GM19328 (cell line): ENCODE measurements around the gene AP4E1.
"Not testable (repeated sequence)": the region's sequence is repeated elsewhere in the genome, so short reads cannot be mapped to it uniquely, and the experiment has no call there.

Experiments
- ATAC-seq: cut with Tn5 transposase; IDR thresholded peaks from one replicate; pipeline ENCODE4 v1.9.1; 2021; ENCODE audit warnings: mild to moderate bottlenecking, moderate library complexity; ENCODE audit not compliant: unreplicated experiment

AP4E1 gene

DNA sequence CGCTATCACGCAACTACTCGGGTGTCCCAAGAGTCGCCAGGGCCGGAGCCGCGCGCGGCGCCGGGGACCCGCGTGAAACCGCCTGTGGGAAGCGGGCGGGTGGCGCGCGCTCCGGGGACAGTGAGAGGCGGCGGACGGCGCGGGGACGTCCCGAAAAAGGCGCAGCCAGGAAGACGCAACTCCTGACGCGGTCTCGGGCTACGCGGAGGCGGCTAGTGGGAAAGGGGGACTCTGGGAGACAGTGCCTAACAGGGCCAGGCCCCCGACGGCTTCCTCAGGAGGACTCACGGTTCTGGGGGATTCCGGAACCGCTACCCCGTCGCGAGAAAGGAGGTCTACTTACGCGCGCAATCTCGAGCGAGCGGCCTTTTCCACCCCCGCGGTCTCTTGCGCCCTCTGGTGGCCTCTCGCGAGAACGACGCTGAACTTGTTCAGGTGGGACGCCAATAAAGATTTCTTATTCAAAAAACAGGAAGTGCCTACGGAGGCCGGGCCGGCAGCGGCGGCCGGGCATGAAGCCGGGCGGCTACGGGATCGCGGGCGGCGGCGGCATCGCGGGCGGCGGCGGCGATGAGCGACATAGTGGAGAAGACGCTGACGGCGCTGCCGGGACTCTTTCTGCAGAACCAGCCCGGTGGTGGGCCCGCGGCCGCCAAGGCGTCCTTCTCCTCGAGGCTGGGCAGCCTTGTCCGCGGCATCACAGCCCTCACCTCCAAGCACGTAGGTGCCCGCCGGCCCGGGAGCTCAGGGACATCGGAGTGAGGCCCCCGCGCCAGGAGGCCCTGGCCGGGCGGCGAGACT, at the start of gene AP4E1:
AP4E1 (plus strand) TSS at position 475 of the 801 bp plus-strand sequence; CDS start at position 571, 96 bp downstream.
- peak; percentile 43 for ATAC-seq

DNA sequence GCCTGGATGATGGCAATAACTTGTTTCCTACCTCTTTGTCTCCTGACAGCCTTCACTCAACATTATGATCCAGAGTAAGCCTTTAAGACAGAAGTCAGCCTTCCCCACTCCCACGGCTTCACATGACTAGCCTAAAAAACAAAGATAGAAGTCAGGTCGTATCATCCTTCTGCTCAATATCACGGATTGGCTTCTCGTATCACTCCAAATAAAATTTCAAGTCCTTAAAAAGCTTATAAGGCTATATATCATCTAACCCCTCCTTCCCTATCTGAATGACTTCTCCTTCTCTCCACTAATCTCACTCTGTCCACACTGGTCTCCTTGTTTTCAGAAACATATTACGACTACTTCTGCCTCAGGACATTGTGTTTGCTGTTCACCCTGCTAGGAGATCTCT, 47.7 kb upstream of the AP4E1 start:
- no peak for ATAC-seq

DNA sequence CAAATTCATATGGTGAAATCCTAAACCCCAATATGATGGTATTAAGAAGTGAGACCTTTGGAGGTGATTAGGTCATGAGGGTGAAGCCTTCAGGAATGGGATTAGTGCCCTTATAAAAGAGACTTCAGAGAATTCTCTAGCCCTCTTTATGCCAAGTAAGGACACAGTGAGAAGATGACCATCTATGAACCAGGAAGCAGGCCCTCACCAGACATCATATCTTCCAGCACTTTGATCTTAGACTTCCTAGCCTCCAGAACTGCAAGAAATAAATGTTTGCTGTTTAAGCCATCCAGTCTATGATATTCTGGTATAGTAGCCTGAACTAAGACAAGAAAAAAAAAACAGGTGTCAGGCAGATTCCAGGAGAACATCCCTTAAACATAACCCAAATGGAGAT, 45.9 kb upstream of the AP4E1 start:
- ATAC-seq, result no peak

DNA sequence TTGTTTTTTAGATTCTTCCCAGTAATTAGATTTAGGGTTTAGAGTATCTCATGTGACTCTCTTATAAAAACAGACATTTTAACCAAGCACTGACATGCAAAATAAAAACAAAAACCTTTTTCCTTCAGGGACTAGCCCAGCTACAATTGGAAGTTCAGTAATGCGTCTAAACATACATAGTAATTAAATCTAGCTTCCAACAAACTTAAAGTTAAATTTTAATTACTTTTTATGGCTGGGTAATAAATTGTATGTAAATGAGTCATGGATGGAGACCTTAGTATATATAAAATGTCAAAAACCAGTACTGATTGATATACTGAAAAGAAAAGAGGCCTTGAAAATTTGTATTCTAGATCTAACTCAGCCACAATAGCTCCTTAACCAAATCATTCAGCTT, 43.6 kb upstream of the AP4E1 start:
- no peak for ATAC-seq

DNA sequence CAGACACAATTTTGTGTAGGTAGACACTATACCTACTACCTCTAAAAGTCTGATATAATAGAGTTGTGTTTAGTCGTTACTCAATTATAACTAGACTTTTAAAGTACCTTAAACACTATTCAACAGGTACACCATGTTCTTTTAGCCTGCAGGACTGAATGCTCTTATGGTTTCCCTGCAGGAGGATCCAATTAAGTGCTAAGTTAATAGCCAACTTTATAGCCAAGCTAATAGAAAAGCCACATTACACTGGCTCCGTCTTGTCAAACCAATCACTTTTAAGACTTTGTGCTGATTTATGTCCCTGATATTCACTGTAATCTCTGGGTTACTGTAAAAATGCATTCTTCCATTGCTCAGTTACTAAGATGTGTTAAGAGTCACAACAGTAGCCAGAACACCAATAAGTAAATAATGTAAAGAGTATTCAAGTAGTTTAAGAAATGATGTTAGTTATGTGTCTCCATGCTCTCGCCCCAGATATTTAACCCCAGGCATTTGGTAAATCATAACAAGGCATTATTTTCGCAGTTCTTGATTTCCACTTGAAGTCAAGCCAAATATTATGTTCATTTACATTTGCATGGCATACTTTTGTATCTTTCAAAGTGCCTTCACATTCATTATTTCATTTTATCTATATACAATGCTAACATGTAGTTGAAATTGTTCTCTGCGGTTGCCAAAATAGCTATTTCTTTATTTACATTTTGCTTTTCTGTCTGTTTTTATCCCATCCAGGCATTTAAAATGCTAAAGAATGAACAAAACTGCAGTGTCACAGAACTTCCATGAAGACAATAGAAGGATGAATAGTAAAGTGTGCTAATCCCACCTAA, 42.7 kb upstream of the AP4E1 start:
- ATAC-seq, result no peak

DNA sequence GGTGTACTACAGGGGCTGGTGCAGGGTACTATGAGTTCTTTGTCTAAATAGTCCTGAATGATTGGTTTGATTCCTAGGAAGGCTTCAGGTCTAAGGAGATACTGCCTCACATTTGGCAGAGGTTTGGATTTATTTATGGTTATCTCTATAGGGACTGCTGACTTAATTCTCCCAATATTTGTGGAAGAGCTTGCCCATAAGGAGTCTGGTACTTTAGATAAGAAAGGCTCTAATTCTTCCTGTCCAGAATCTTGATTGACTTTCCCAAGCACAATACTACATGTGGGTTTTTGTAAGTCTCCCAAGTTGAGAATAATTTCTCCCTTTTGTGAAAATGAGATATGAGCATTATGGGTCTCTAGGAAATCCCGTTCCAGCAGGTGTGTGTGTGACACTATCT, 36.7 kb upstream of the AP4E1 start:
- no peak for ATAC-seq

DNA sequence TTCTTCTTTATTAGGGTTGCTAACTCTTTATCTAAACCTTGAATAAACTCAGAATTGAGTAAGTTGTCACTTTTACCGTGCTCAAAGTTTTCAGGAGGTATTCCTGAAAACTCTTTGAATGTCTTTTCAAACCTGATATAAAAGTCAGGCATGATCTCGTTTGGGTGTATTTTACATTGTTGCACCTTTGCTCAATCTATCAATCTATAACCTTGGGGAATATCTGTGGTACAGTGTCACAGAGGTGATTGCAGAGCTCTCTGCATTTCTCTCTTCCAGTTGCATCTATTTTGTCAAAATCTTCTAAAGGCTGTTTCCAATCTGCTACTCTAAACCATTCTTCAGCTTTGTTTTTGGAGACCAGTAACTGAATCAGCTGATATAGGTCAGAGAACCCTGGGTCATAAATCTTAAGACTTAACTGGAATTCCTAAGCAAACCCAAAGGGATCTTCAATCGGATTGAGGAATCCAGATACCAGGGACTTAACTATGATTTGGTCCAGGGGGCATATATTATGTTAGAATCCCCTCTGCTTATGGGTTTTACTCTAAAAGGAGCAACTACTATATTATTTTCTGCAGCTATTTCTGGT, 35.6 kb upstream of the AP4E1 start:
- no peak for ATAC-seq

DNA sequence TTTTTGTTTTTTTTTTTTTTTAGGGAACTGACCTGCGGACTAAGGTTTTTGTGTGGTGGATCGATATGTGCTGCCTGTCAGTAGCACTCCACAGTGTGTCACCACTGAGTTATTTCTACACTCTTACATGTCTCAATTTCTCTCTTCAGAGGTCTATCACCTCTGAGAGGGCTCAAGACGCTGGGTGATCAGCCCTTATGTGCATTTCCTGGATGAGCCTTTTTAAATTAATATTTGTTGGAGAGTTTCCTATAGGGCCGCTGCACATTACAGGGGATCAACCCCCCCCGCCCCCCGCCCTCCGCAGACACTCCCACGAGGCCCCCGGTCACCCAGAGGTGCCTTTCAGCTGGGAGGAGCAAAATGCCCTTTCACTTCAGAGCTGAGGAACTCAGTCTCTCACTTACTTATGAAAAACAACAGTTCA, 34.5 kb upstream of the AP4E1 start:
- no peak for ATAC-seq

DNA sequence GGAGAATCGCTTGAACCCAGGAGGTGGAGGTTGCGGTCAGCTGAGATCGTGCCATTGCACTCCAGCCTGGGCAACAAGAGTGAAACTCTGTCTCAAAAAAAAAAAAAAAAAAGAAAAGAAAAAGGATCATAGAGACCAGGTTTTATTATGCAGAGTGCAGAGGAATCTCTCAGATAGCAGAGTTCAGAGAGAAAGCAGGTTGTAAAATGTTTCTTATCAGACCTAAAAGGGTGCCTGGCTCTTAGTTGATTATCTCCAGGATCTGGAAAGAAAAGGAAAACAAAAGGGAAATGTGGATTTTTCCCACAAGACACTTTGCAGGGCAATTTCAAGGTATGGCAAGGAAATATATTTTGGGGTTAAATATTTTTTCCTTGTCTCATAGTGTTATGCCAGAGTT, 33.2 kb upstream of the AP4E1 start:
- not testable (repeated sequence) for ATAC-seq

DNA sequence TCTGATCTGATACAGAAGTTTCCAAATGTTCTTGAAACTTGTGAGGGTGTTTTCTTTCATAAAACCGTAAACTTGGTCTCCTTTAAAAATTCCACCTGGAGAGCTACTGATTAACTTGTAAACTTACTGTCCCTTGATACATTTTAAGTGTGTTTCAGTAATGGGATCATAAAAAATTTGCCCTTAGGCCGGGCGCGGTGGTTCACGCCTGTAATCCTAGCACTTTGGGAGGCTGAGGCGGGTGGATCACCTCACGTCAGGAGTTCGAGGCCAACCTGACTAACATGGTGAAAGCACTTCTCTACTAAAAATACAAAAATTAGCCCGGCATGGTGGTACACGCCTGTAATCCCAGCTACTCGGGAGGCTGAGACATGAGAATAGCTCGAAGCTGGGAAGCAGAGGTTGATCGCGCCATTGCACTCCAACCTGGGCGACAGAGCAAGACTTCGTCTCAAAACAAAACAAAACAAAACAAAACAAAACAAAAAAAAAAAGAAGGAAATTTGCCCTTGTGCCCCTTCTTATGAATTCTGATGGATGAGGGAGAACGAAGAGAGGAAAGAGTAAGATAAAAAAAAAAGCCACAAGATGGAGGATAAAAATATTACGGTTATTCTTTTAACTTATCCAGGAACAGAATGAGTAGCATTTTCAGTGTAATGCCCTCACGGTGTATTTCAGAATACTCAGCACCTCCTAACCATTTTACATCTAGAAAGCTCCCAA, 32.1 kb upstream of the AP4E1 start:
- no peak for ATAC-seq

DNA sequence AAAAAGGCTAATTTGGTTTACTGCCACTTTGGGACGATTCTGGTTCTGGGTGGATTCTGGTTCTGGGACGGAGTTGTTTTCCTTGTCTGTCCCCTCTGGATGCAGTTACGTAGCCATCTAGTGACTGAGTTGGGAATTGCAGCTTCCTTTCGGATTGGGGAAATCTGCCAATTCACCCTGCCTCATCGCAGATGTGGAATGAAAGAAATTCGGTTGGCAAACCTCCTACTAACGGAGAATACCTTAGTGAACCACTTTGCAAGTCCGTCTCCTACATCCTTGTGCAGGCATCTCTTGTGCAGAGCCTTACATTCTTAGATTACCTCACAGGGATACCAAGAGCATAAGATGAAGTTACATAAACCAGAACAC, 31.5 kb upstream of the AP4E1 start:
- ATAC-seq, result no peak

DNA sequence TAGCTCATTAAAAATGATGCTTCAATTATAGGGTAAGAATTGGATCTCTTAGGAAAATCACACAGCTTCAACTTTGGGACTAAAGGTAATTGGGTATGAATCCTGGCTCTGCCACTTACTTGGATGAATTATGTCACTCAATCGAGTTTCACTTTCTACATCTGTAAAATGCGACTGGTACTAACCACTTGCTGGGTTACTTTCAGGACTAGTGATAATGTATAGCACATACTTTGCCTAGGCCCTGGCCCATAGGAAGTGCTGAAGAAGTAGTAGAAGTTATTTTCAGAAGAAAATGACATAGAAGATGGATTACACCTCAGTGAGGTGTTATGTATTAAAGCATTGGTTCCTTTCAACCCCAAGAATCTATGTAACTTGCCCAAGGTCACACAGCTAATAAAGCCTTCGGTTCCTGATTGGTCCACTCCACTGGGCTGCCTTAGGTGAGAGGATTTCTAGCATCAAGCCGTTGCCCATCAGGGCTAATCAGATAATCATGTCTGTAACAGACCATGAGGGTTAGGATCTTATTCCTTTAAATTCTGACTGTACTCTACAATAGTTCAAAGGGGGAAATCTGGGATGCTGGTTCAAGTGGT, 29.4 kb upstream of the AP4E1 start:
- no peak for ATAC-seq

DNA sequence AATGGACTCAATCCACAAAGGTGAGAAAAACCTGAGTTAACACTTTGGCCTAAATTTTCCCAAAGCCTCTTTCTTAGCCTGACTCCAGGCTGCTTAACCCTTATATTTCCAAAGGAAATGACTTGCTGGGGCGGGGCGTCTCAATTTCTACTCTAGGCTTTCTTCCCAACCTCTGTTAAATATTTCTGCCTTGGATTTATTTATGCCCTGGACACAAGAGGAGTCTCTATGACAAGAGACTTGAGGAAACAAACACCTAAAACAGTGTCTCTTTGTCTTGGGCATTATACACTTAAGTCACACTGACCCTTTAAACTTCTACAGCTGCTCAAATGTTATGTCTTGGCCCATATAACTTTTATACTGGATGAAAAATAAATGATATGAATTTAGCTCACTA, 28.3 kb upstream of the AP4E1 start:
- no peak for ATAC-seq

DNA sequence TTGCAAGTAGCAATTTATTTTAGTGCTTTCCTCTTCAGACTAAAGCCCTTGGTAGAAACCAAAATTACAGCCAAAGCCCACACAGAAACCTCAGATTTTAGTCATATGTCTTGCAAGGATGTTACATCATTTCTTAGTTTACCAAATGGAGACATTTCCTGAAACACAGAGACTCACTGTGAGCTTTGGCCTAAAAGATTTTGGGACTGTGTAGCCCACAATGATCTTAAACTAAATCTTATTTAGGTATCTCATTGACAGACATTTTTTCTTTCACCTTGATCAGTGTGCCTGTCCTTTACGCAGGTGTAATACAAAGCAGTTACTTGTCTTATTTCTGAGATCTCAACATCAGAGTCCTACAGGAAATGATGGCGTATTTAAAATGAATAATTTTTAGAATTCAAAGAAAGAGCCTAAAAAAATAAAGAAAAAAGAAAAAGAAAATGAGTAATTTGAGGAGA, 27.8 kb upstream of the AP4E1 start:
- no peak for ATAC-seq

DNA sequence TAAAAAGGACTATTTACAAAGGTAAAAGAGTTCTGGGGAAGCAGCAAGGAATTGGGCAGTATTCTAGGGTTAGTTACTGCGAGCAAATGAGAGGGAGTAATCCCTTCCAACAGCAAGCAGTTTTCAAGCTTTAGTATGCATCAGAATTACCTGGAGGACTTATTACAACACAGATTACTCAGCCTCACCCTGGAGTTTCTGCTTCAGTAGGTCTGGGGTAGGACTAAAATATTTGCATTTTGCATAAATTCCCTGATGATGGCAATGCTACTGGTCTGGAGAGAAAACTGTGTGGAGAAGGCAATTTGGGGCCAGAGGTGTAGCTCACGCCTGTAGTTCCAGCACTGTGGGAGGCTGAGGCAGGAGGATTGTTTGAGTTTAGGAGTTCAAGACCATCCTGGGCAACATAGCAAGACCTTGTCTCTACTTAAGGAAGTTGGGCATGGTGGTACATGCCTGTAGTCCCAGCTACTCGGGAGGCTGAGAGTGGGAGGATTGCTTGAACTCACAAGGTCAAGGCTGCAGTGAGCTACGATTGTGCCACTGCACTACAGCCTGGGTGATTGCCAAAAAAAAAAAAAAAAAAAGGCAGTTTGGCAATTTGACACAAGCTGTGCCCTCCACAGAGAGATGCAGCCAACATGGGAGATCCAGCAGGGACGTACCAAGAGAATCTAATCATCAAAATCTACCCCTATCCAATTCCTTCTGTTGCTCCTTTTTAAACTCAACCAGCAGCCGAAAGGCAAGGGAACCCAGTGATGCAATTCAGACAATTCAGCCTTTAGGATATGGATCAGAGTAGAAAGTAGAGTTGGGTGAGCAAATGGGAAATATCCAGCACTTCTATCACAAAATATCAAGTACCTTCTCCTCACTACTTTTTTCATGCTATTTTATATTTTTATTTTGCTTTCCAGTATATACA, 27.1 kb upstream of the AP4E1 start:
- ATAC-seq, result no peak

DNA sequence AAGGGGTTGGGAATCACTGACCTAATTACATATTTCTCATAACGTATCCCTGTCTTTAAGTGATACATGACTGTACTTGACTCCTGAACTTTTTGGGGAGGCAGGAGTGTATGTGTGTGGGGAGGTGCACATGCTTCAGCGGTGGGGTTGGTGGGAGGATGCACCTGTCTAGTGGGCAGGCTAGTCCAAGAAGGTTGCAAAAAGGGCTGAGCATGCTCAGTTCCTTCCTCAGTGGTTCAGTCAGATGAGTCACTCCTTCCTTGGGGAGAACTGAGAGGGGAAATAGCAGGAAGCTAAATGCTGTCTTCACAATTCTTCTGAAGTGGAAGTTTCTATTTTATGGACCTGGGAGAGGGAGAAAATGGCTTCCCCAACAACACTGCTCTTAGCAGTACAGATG, 24.6 kb upstream of the AP4E1 start:
- ATAC-seq, result no peak

DNA sequence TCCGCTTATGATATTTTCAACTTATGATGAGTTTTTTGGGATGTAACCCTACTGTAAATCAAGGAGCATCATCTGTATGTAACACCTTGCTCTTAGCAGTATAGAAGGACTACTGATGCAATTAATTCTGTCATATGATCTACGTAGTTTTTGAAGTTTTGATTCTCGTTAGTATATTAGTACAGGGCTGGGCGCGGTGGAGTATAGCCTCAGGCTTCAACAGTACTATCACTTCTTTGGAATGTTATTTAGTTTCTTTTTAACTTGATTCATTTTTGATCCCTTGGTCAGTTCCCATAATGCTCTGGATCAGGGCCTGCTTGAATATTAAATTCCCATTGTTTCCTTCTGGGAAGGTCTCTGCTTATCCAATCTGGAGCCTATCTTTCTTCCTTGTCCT, 23.9 kb upstream of the AP4E1 start:
- ATAC-seq, result no peak

DNA sequence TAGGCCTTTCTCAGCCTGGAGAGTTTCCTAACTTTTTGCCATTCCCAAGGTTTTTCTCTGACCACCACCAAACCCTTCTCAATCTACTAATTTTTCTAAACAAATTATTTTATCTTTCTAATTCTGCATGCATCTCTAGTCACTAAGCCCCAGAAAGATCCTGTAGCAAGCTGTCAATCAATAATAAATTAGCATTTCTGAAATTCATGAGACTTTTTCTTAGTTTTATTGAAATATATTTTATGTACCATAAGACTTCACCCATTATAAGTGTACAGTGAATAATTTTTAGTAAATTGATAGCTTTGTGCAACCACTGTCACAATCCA, 22.4 kb upstream of the AP4E1 start:
- no peak for ATAC-seq

DNA sequence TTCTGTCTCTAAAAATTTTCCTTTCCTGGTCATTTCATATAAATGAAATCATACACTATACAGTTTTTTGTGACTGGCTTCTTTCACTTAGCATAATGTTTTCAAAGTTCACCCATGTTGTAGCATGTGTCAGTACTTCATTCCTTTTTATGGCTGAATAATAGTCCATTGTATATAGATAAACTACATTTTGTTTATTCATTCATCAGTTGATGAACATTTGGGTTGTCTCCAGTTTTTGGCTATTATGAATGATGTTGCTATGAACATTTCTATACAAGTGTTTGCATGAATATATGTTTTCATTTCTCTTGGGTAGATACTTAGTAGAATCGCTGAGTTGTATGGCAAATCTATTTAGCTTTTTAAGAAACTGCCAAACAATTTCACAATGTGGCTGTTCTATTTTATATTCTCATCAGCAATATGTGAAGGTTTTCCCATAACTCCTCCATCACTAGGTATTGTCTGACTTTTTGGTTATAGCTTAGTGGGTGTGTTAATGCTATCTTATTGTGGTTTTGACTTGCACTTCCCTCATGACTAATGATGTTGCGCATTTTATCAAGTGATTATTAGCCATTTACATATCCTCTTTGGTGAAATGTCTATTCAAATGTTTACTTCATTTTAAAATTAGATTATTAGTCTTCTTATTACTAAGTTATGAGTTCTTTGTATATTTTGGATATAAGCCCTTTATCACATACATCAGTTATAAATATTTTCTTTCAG, 21.7 kb upstream of the AP4E1 start:
- ATAC-seq, result no peak
